HG03565 (cell line): ENCODE measurements around the gene PNPO.

Source experiments
- ATAC-seq: cut with Tn5 transposase; IDR thresholded peaks from one replicate; pipeline ENCODE4 v1.9.1; 2021; ENCODE audit warnings: mild to moderate bottlenecking, moderate library complexity; ENCODE audit not compliant: unreplicated experiment

The PNPO gene

GRCh38 chr17:47948706-47949196 lies 7.4 kb downstream of the PNPO start:
- ATAC-seq, result no peak

GRCh38 chr17:47949197-47949759 lies 7.9 kb downstream of the PNPO start:
- ATAC-seq, result peak; percentile 40

DNA sequence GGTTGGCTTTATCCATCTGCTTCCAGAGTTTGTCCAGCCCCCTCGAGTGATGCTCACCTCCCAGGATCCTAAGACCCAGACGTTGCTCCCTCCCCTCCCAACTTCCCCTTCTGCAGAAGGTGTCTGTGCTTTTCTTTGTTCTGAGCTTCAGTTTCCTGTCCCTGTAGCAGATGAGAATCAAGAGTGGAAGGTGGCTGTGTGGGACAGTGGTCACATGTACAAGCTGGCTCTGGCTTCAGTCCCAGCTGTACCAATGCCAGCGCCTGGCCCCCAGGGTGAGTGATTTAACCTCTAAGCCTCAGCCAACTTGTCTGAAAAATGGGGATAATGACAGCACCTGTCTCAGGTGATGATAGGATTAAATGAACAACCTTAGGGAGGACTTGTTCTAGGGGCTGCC lies 8.6 kb downstream of the PNPO start:
- ATAC-seq, result no peak

DNA sequence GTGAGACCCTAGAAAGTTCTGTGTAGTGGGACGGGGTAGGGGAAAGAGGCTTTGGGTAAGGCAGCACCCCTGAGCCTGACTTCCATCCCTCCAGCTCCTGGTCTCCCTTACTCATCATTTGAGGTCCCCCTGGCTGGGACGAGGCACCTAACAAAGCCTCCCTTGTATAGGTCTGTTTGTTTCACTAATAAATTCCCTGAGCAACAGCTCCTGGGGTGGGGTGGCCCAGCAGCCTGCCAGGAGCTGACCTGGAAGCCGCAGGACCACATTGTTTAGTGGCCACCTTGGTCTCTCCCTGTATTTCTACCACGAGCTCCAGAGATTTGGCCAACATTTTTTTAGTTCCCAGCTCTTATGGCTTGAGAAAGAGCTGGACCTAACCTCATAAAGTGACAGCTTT lies 9.1 kb downstream of the PNPO start:
- no peak for ATAC-seq

DNA sequence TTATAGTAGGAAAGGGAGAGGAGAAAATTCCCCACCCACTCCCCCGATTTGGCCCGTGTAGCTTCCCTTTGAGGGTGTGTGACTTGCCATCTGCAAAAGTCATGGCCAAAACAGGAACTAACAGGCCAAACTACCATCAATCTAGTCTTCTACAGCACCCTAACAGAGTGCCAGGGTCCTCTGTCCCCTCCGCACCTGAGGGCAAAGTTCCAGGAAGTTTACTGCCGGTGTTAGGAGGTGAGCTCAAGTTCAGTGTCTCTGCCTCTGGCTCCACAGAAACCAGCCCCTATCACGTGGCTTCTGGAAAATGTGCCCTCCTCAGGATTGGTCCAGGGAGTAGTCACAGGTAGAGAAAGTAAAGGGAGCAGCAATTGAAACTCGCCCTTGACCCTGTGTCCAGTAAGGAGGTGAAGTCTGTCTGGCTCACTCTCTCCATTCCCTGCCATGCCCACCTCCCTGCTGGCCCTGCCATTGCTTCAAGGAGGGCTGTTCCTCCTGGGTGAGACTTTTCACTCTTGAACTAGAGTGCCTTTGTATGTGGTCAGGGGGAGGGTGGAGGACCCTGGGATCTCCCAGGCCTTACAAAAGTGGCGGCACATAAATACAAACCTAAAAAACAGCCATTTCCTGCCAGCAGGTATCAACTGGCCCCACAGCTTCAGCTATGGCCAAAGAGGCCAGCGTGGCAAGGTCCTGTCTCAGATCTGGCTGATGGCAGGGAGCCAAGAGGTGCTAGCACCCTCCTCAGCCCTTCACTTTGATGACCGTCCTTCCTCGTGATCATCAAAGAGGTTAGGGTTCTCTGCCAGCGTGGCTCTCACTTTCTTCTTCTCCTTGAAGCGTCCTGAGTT lies 11.0 kb downstream of the PNPO start:
- ATAC-seq, result no peak

DNA sequence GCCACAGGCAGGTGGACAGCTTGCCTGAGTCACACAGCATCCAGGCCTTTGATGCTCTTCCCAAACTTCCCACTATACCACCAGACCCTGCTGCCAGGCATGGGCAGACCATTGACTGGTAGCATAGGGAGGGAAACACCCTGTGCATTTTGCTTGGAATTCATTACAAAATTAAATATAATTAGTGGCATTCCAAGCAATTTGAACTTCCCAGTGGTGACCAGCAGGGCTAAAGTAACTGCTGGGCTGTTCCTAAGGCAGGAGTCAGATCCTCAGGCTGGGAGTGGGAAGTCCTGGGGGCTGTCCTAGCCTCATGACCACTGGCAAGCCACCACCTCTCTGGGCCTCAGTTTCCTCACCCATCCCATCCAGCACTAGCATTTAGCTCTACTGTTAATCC lies 12.5 kb downstream of the PNPO start:
- ATAC-seq, result no peak

DNA sequence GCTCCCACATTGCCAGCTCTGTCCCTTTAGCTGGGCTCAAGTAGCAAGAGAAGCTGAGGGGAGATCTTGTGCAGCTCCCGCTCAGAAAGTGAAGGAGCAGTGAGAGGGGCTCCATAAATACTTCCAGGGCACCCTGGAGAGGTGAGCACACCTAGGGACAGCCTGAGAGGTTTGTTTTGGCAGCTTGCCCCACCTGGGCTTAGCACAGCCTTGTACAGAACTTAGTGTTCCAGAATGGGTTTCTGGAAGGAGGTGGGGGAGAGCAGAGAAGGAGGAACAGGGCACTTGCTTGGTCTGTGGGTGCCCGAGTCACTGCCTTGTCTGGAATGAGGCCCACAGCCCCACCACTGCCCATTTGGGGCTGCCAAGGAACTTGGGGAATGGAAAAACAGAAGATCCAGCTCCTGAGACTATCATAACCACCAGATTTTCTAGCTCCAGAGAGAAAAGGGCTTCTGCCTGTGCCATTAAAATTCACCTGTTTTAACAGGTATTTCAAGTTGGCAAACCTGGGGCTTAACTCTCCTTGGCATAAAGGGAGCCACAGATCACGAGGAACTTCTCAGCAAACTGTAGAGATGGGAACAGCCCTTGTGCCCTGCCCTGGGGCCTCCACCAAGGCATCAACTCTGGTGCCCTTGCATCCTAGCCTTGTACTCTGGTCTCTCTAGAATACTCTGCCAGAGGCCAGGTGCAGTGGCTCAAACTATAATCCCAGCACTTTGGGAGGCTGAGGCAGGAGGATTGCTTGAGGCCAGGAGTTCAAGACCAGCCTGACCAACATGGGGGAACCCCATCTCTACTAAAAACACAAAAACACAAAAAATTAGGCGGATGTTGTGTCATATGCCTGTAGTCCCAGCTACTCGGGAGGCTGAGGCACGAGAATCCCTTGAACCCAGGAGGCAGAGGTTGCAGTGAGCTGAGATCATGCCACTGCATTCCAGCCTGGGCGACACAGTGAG lies 14.4 kb downstream of the PNPO start:
- ATAC-seq, result no peak

DNA sequence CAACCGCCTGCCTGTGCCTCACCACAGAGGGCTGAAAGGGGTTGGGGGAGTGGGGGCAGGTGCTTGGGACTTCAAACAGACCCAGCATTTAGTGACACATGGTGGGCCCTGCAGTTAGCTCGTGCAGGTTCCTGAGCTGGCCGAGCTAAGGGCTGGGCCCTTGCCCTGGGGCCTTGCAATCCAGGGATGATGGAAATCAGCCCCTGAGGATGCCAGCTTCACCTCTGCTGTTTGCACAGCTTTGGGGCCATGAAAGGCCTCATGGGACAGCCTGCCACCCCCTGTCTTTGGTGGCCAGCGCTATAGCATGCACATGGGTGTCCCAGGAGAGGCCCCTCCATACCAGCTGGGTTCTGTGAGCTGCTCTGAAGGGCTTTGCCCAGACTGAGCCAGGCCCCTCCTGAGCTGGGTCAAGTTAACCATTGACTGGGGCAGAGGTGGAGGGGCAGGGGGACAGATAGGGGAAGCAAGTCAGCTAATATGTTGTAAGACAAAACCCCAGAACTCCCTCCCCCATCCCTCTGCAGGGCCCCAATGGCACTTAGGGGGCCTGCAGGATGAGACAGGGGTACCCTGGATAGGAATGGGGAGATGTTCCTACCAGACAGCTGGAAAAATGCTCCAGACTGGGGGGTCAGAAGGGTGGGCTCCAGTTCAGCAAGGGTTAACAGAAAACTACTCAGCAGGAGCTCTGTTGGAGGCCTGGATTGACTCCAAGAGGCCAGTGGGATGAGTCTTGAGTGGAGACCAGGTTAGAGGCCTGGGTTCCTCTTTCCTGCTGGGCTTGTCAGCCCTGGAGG lies 15.6 kb downstream of the PNPO start:
- no peak for ATAC-seq

DNA sequence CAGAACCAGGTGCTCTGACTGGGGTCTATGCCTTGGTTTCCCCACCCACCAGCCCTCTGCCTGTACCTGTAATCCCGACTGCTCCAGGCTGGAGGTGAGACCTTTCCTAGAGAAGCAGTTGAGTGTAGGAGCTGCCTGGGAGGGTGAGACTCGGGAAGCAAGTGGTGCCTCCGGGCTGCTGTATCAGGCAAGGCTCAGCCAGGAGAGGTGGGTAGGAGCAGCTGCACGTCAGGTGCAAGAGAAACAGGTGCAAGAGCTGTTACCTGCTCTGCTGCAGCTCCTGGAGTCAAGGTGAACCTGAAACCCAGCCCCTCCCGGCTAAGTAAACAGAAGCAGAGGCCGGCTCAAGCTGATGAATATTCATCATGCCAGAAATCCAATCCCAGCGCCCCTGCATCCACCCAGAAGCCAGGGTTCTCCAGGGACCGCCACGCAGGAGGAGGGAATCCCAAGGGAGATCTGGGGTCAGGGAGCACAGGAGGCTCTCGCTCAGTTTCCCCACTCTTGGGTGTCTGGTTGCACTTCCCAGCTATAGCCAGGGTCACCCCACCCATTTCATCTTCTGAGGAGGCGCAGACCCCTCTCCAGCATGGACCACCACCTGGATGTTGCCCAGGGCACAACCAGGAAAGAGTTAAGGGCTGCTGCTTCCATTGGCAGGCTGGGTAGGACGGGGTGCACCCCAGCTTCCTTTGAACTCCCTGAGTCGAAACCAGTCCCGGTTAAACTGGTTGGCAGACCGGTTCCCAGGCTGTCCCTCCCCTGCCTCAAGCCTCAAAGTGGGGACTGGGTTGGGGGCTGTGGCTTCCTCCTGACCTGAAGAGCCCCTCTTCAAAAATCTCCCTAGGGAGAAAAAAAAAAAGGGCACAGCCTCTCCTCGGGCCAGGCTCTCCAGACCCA lies 16.5 kb downstream of the PNPO start, which contains the start of gene PRR15L:
Gene PRR15L (minus strand): TSS at position 293 of the 900 bp plus-strand sequence. CDS start 4,649 bp downstream, outside the sequence.
- ATAC-seq, result no peak

- ATAC-seq, result no peak
Measured at GRCh38 chr17:47959825-47960655, 18.7 kb downstream of the PNPO start.

DNA sequence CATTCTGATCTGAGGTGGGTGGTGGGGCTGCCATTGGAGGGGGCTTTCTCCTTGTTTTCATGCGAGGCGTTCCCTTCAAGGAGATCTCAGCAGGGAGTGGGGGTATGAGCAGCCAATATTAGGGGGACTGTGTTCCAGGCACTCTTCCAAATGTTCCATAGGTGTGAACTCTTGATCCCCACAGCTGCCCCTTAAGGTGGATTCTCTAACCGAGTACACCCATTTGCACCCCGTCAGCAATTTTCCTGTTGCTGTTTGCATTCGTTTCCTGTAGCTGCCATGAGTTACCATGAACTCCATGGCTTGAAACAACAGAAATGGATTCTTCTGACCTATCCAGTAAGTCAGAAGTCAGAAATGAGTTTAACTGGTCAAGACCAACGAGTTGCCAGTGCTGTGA lies 20.0 kb downstream of the PNPO start:
- ATAC-seq, result no peak

- ATAC-seq, result no peak
Measured at GRCh38 chr17:47962901-47963300, 21.5 kb downstream of the PNPO start.

- no peak for ATAC-seq
Measured at GRCh38 chr17:47964856-47965255, 23.5 kb downstream of the PNPO start.

GRCh38 chr17:47966079-47966519 lies 24.7 kb downstream of the PNPO start:
- ATAC-seq, result no peak

DNA sequence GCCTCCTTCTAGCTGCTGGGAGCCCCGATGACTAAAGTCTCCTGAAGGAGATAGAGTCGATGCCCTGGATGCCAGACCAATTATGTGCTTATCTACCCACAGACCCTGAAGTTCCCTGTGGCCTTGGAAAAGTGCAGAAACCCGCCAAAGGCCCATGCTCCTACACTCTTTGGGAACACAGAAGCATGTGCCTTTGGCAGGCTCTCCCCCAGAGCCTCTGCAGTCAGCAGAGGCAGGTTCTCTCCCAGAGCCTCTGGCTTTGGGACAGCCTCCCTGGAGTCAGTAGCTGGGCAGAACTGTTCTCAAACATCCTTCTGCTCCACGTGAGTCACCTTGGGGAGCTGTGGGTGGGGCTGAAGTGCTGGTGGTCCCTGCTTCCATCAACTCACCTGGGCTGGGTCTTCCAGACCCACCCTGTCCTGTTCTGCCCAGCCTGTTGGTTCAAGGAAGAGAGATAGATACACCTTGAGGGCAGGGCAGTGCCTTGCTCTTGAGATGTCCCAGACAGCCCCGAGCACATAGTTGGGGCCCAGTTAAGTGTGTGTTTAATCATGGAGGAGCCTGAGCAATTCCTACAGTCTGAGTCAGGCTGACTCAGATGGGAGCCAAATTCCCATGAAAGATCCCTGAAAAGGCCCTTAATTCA lies 26.4 kb downstream of the PNPO start:
- ATAC-seq, result no peak

- no peak for ATAC-seq
Measured at GRCh38 chr17:47968836-47969235, 27.5 kb downstream of the PNPO start.

- ATAC-seq, result no peak
Measured at GRCh38 chr17:47969930-47970724, 28.8 kb downstream of the PNPO start.
